Measurements from ENCODE around the gene ZSCAN20. TPM values are rescaled to one million over a fixed set of nuclear protein-coding genes. Genes with fewer than 3 reads are reported as not detected.

Gene ZSCAN20
- polyA plus RNA-seq, 1 donor (not counting 4 experiments of a cell fraction or from before 2014, with no cell fraction given): 3.1 TPM

DNA sequence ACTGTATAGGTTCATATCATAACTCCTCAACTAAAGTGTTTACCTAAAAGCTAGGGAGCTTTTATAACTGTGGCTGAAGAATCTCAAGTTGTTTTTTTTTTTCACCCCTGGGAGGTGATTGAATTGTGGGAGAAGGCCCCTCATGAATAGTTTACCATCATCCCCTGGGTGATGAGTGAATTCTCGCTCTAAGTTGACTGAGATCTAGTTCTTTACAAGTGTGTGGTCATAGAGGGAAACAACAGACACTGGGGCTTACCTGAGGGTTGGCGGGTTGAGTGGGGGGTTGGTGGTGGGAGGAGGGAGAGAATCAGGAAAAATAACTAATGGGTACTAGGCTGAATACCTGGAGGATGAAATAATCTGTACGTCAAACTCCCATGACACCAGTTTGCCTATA is 7.9 kb upstream of the ZSCAN20 start:
- Histone ChIP-seq H3K4me2 (ENCODE audit: control insufficient read depth, extremely low read depth, insufficient read depth, low read depth, low read length) (no peak overlapping the region), H3K4me3 (ENCODE audit: control insufficient read depth in 2 of 3, extremely low read depth in 1 of 3, insufficient read depth in 2 of 3, low read depth in 1 of 3, low read length in 3 of 3) (no peak overlapping the region), H3K9ac (ENCODE audit: control insufficient read depth, extremely low read depth, insufficient read depth, low read length) (no peak overlapping the region), H3K27me3 (ENCODE audit: control insufficient read depth, extremely low read depth, insufficient read depth, low read length) (no peaks in the 10 kb centered on the region), H3K79me2 (ENCODE audit: control insufficient read depth, insufficient read depth, low read length) (no peaks in the 10 kb centered on the region), H3K9me1 (ENCODE audit: control insufficient read depth, extremely low read depth, insufficient read depth, low read length) (peaks cover 2% of the 10 kb centered on the region), H3K4me1 (ENCODE audit: control insufficient read depth, extremely low read depth, insufficient read depth, low read length) (peaks cover 11% of the 10 kb centered on the region), H3K27ac (ENCODE audit: control insufficient read depth, insufficient read depth, low read length) (no peak overlapping the region), H2AFZ (ENCODE audit: control insufficient read depth, low read length) (no peak overlapping the region), H4K20me1 (ENCODE audit: control insufficient read depth, extremely low read depth, insufficient read depth, low read length) (no peaks in the 10 kb centered on the region), H3K36me3 (ENCODE audit: control insufficient read depth in 2 of 2, extremely low read depth in 1 of 2, insufficient read depth in 2 of 2, low read length in 2 of 2) (no peaks in the 10 kb centered on the region), H3K9me3 (ENCODE audit: control insufficient read depth, low read depth, low read length) (no peaks in the 10 kb centered on the region)
- dilution Hi-C loops (cut with MboI; ENCODE audit: extremely low pct_ligation_motif_present, low sequenced_read_pairs): no loop called here
- FAIRE-seq (no peak), DNase-seq (ENCODE audit: low read depth, low spot score) (no peak)
- TF ChIP-seq, protein P1, sequence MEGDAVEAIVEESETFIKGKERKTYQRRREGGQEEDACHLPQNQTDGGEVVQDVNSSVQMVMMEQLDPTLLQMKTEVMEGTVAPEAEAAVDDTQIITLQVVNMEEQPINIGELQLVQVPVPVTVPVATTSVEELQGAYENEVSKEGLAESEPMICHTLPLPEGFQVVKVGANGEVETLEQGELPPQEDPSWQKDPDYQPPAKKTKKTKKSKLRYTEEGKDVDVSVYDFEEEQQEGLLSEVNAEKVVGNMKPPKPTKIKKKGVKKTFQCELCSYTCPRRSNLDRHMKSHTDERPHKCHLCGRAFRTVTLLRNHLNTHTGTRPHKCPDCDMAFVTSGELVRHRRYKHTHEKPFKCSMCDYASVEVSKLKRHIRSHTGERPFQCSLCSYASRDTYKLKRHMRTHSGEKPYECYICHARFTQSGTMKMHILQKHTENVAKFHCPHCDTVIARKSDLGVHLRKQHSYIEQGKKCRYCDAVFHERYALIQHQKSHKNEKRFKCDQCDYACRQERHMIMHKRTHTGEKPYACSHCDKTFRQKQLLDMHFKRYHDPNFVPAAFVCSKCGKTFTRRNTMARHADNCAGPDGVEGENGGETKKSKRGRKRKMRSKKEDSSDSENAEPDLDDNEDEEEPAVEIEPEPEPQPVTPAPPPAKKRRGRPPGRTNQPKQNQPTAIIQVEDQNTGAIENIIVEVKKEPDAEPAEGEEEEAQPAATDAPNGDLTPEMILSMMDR (optimal IDR thresholded peaks at IDR 0.05 in 1 of 3, IDR thresholded peaks at IDR 0.05 in 1 of 3, conservative IDR thresholded peaks at IDR 0.05 in 1 of 3; ENCODE audit: extremely low read depth in 1 of 3, insufficient read depth in 2 of 3, low read length in 3 of 3): no peak
- no peak for TF ChIP-seq EZH2 (IDR thresholded peaks at IDR 0.05; ENCODE audit: low read length)

DNA sequence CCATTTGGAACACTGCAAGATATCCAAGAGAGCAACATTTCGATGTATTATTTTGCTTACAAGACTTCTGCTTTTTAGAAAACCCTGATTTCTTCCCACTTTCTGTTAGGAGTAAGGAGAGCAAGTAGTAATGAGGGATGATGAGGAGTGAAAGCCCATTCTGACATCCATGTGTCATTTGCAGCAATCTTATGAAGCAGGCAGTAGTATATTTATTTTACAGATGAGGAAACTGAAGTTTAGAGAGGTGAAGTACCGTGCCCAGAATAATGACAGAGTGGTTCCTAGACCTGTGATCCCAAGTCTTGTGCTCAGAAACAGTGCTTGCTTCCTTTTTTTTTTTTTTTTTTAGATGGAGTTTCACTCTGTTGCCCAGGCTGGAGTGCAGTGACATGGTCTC is 7.1 kb upstream of the ZSCAN20 start:
- Histone ChIP-seq H3K27me3 (ENCODE audit: control insufficient read depth, extremely low read depth, insufficient read depth, low read length) (no peaks in the 10 kb centered on the region), H3K36me3 (ENCODE audit: control insufficient read depth in 2 of 2, extremely low read depth in 1 of 2, insufficient read depth in 2 of 2, low read length in 2 of 2) (no peaks in the 10 kb centered on the region), H3K9me1 (ENCODE audit: control insufficient read depth, extremely low read depth, insufficient read depth, low read length) (no peaks in the 10 kb centered on the region), H4K20me1 (ENCODE audit: control insufficient read depth, extremely low read depth, insufficient read depth, low read length) (no peaks in the 10 kb centered on the region), H3K4me3 (ENCODE audit: control insufficient read depth in 2 of 3, extremely low read depth in 1 of 3, insufficient read depth in 2 of 3, low read depth in 1 of 3, low read length in 3 of 3) (no peak overlapping the region), H3K9ac (ENCODE audit: control insufficient read depth, extremely low read depth, insufficient read depth, low read length) (no peak overlapping the region), H3K4me2 (ENCODE audit: control insufficient read depth, extremely low read depth, insufficient read depth, low read depth, low read length) (no peak overlapping the region), H3K27ac (ENCODE audit: control insufficient read depth, insufficient read depth, low read length) (no peak overlapping the region), H2AFZ (ENCODE audit: control insufficient read depth, low read length) (no peak overlapping the region), H3K4me1 (ENCODE audit: control insufficient read depth, extremely low read depth, insufficient read depth, low read length) (peaks cover 6% of the 10 kb centered on the region), H3K9me3 (ENCODE audit: control insufficient read depth, low read depth, low read length) (no peaks in the 10 kb centered on the region), H3K79me2 (ENCODE audit: control insufficient read depth, insufficient read depth, low read length) (no peaks in the 10 kb centered on the region)
- TF ChIP-seq, protein P1 (optimal IDR thresholded peaks at IDR 0.05 in 1 of 3, IDR thresholded peaks at IDR 0.05 in 1 of 3, conservative IDR thresholded peaks at IDR 0.05 in 1 of 3; ENCODE audit: extremely low read depth in 1 of 3, insufficient read depth in 2 of 3, low read length in 3 of 3): no peak
- no peak for TF ChIP-seq EZH2 (IDR thresholded peaks at IDR 0.05; ENCODE audit: low read length)
- no peak for DNase-seq (ENCODE audit: low read depth, low spot score)
- dilution Hi-C loops (cut with MboI; ENCODE audit: extremely low pct_ligation_motif_present, low sequenced_read_pairs): no loop called here
- no peak for FAIRE-seq

Data from keratinocyte (primary cell).